SK-N-SH (cell line): Measurements from ENCODE around the gene VPS13A. TPM values are rescaled to one million over a fixed set of nuclear protein-coding genes. Genes with fewer than 3 reads are reported as not detected.

ENCODE experiments used
- CTCF ChIA-PET: fragments of 300-600, 350-600 bp; formaldehyde crosslinking; extraction: SDS; loops from one replicate; lab custom pipeline; 2021; lab: Yijun Ruan, JAX
- POLR2A ChIA-PET: fragments of 350-600 bp; sonication (Branson Sonifier 250); formaldehyde crosslinking; extraction: SDS; loops from one replicate; lab custom pipeline; 2020; ENCODE audit warnings: antibody characterized with exemption, inconsistent platforms; lab: Yijun Ruan, JAX
- DNase-seq: peaks from one replicate; pipeline ENCODE4 v3.0.0; 2012
- H2AFZ ChIP-seq: fragments of 200-600 bp; sonication (generic); 2 replicates; pipeline ENCODE4 v1.8.1; 2016; ENCODE audit warnings: antibody characterized with exemption, mild to moderate bottlenecking, low read depth
- H3F3A ChIP-seq: fragments of 200-600 bp; sonication (generic); replicated peaks from 2 replicates; pipeline ENCODE3; 2016; ENCODE audit warnings: antibody characterized with exemption, mild to moderate bottlenecking; ENCODE audit not compliant: insufficient read depth
- H3K27ac ChIP-seq, 2 experiments: fragments of 200-500 bp in 1 of 2; fragments of 200-600 bp in 1 of 2; sonication (Bioruptor generic) in 1 of 2; sonication (generic), shearing (Covaris generic) in 1 of 2; 2 replicates each; pipeline versions ENCODE4 v1.5.1 to v1.6.1; 2014 to 2016; ENCODE audit warnings: low read depth in 2 of 2, inconsistent platforms in 1 of 2, low read length in 1 of 2, mild to moderate bottlenecking in 1 of 2, mixed read lengths in 1 of 2
- H3K27me3 ChIP-seq: fragments of 200-600 bp; sonication (generic), shearing (Covaris generic); 2 replicates; pipeline ENCODE4 v1.6.1; 2016; ENCODE audit warnings: mixed run types; ENCODE audit not compliant: insufficient read depth
- H3K36me3 ChIP-seq, 2 experiments: fragments of 200-500 bp in 1 of 2; fragments of 200-600 bp in 1 of 2; sonication (Bioruptor generic) in 1 of 2; sonication (generic) in 1 of 2; replicated peaks in 1 of 2; 2 replicates each; pipeline versions ENCODE3 to v1.5.1; 2014 to 2016; ENCODE audit warnings: low read length in 1 of 2, mild to moderate bottlenecking in 1 of 2; ENCODE audit not compliant: insufficient read depth in 2 of 2, control insufficient read depth in 1 of 2
- H3K4me1 ChIP-seq, 2 experiments: fragments of 200-500 bp in 1 of 2; fragments of 200-600 bp in 1 of 2; sonication (Bioruptor generic) in 1 of 2; sonication (generic), shearing (Covaris generic) in 1 of 2; 2 replicates each; pipeline versions ENCODE4 v1.5.1 to v1.6.1; 2014 to 2016; ENCODE audit warnings: low read depth in 1 of 2, low read length in 1 of 2, mixed run types in 1 of 2; ENCODE audit not compliant: insufficient read depth in 2 of 2, control insufficient read depth in 1 of 2
- H3K4me2 ChIP-seq: fragments of 200-600 bp; sonication (generic), shearing (Covaris generic); 2 replicates; pipeline ENCODE4 v1.6.1; 2017; ENCODE audit warnings: mixed run types
- H3K4me3 ChIP-seq, 2 experiments: fragments of 200-500 bp in 1 of 2; fragments of 200-600 bp in 1 of 2; sonication (Bioruptor generic) in 1 of 2; sonication (generic), shearing (Covaris generic) in 1 of 2; 2 replicates each; pipeline versions ENCODE4 v1.5.1 to v1.8.1; 2014 to 2016; ENCODE audit warnings: low read depth in 2 of 2, inconsistent platforms in 1 of 2, low read length in 1 of 2, mild to moderate bottlenecking in 1 of 2, mixed read lengths in 1 of 2, moderate library complexity in 1 of 2
- H3K79me2 ChIP-seq: fragments of 200-600 bp; sonication (generic); 2 replicates; pipeline ENCODE4 v1.8.1; 2017; ENCODE audit warnings: mild to moderate bottlenecking; ENCODE audit not compliant: insufficient read depth
- H3K9ac ChIP-seq: fragments of 200-600 bp; sonication (generic); 2 replicates; pipeline ENCODE4 v1.6.1; 2017; ENCODE audit warnings: mixed run types
- H3K9me2 ChIP-seq: fragments of 200-600 bp; sonication (generic); 2 replicates; pipeline ENCODE4 v1.6.1; 2017; ENCODE audit warnings: mixed run types
- H3K9me3 ChIP-seq: fragments of 200-600 bp; sonication (generic); 2 replicates; pipeline ENCODE4 v1.6.1; 2017; ENCODE audit warnings: mixed run types, mild to moderate bottlenecking, moderate library complexity
- H4K20me1 ChIP-seq: fragments of 200-600 bp; sonication (generic); 2 replicates; pipeline ENCODE4 v1.6.1; 2017; ENCODE audit warnings: mild to moderate bottlenecking, mixed run types; ENCODE audit not compliant: insufficient read depth
- CHD2 ChIP-seq: fragments of 150-350 bp; IDR thresholded peaks from 2 replicates; pipeline ENCODE4 v1.6.1; 2018; ENCODE audit warnings: low read length; ENCODE audit not compliant: partially characterized antibody
- EP300 ChIP-seq, 2 experiments: IDR thresholded peaks; 2 replicates each; pipeline versions ENCODE4 v1.4.0 to v1.6.1; 2012; ENCODE audit warnings: borderline replicate concordance in 1 of 2, low read depth in 1 of 2, low read length in 1 of 2
- EZH2phosphoT487 ChIP-seq: fragments of 200-600 bp; sonication (generic); IDR thresholded peaks from 2 replicates; pipeline ENCODE4 v1.6.1; 2017; ENCODE audit warnings: low read depth, mixed run types, mild to moderate bottlenecking, antibody characterized with exemption, moderate library complexity, borderline replicate concordance
- GABPA ChIP-seq: IDR thresholded peaks from 2 replicates; pipeline ENCODE4 v1.4.0; 2012; ENCODE audit warnings: low read depth, mild to moderate bottlenecking
- JUND ChIP-seq: IDR thresholded peaks from 2 replicates; pipeline ENCODE4 v1.4.0; 2012
- MEF2A ChIP-seq: IDR thresholded peaks from 2 replicates; pipeline ENCODE4 v1.4.0; 2012; ENCODE audit warnings: low read depth, borderline replicate concordance
- RAD21 ChIP-seq: IDR thresholded peaks from 2 replicates; pipeline ENCODE4 v1.6.1; 2012; ENCODE audit warnings: mild to moderate bottlenecking, low read length
- RCOR1 ChIP-seq: fragments of 150-350 bp; IDR thresholded peaks from 2 replicates; pipeline ENCODE4 v1.6.1; 2017; ENCODE audit warnings: antibody characterized with exemption, low read length
- REST ChIP-seq: IDR thresholded peaks from 2 replicates; pipeline ENCODE4 v1.6.1; 2012; ENCODE audit warnings: mild to moderate bottlenecking, low read depth, low read length, moderate library complexity
- RFX5 ChIP-seq: IDR thresholded peaks from 2 replicates; pipeline ENCODE4 v1.6.1; 2012; ENCODE audit warnings: mild to moderate bottlenecking, improper control_type of control experiment, low read length
- TAF1 ChIP-seq: IDR thresholded peaks from 2 replicates; pipeline ENCODE4 v1.6.1; 2012; ENCODE audit warnings: low read depth, mild to moderate bottlenecking, low read length, moderate library complexity, borderline replicate concordance
- TCF12 ChIP-seq: IDR thresholded peaks from 2 replicates; pipeline ENCODE4 v1.4.0; 2012
- ZBTB33 ChIP-seq: IDR thresholded peaks from 2 replicates; pipeline ENCODE4 v1.4.0; 2012; ENCODE audit warnings: low read depth, borderline replicate concordance
- WGBS: methylation state at CpG from one replicate; pipeline ENCODE4 v1.1.6; 2017; ENCODE audit warnings: low lambda C conversion rate; 5-methylcytosine and 5-hydroxymethylcytosine counted together
- polyA plus RNA-seq, 3 experiments: library from polyadenylated mRNA; depleted of rRNA; stranded (reverse); fragments of >200 nt; gene quantifications; 2 replicates each; pipeline ENCODE4 v1.2.3, GENCODE V29; 2012

The VPS13A gene
- polyA plus RNA-seq, 1 of the 3 experiments (the other 2 are of a cell fraction) = 6.0 TPM

- Histone ChIP-seq H3K9ac (no peak overlapping the region), H3K4me1 (peaks cover 4 to 10% of the 10 kb centered on the region in 2 experiments; a peak in 2 of 4 replicates), H3K9me3 (no peaks in the 10 kb centered on the region), H3K9me2 (no peaks in the 10 kb centered on the region), H4K20me1 (no peaks in the 10 kb centered on the region), H3K4me3 (no peak overlapping the region), H3K79me2 (no peaks in the 10 kb centered on the region), H3K27me3 (no peaks in the 10 kb centered on the region), H3K4me2 (no peak overlapping the region), H3K27ac (no peak overlapping the region), H3F3A (no peaks in the 10 kb centered on the region), H3K36me3 (no peaks in the 10 kb centered on the region), H2AFZ (no peak overlapping the region)
- ChIA-PET POLR2A (no interaction called here), CTCF (interaction anchor here (0.9 kb wide), 1 partner anchor 29 kb away, joined by 3 read pairs; no protein-coding TSS in a partner anchor)
- no peak for TF ChIP-seq MEF2A
- TF ChIP-seq EZH2phosphoT487 = no peak
- no peak for TF ChIP-seq EP300 (IDR thresholded peaks at IDR 0.05; ENCODE audit: borderline replicate concordance in 1 of 2, low read depth in 1 of 2, low read length in 1 of 2)
- 92% methylated on average over 7 of the region's 7 CpGs for whole genome bisulfite sequencing
- no peak for DNase-seq
Observed at GRCh38 chr9:77427256-77427927, 250.1 kb downstream of the VPS13A start.

DNA sequence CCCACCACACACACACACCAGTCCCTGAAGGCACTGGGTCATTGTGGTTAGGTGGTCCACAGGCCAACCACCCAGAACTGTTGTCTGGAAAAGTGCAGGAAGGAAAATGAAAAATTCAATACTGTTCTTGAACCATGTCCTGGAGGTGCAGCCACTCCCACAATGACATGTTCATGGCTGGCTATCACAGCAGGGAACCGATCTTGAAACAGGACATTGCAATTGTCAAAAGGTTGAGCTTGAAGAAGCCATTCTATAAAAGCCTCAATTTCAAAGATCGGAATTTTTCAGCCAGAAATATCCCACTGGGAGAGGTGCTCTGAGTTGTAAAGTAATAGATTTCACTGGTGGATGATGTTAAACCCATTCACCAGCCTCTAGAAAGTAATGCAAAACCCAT, 252.6 kb downstream of the VPS13A start:
- CTCF ChIA-PET = interaction anchor here (0.9 to 1.5 kb wide), 5 partner anchors 11 to 279 kb away, joined by 3 to 5 read pairs (median 3); no protein-coding TSS in a partner anchor
- Histone ChIP-seq H3K4me1 (peaks cover 8 to 10% of the 10 kb centered on the region in 2 experiments; a peak in 2 of 4 replicates), H4K20me1 (no peaks in the 10 kb centered on the region), H3K4me3 (no peak overlapping the region), H3K27ac (no peak overlapping the region), H3K79me2 (no peaks in the 10 kb centered on the region), H3F3A (no peaks in the 10 kb centered on the region), H3K9me3 (no peaks in the 10 kb centered on the region), H3K27me3 (no peaks in the 10 kb centered on the region), H3K9ac (no peak overlapping the region), H3K9me2 (no peaks in the 10 kb centered on the region), H3K4me2 (no peak overlapping the region), H3K36me3 (no peaks in the 10 kb centered on the region), H2AFZ (no peak overlapping the region)
- TF ChIP-seq CHD2 (no peak), ZBTB33 (no peak), TAF1 (no peak), RCOR1 (no peak), GABPA (no peak)
- no peak for DNase-seq
- WGBS = 86% methylated on average over 2 of the region's 2 CpGs
- POLR2A ChIA-PET = no interaction called here

- Histone ChIP-seq H4K20me1 (no peaks in the 10 kb centered on the region), H3K27me3 (no peaks in the 10 kb centered on the region), H3K9ac (no peak overlapping the region), H3K4me3 (no peak overlapping the region), H3K4me1 (peaks cover 10 to 17% of the 10 kb centered on the region in 2 experiments; a peak in 2 of 4 replicates), H3K79me2 (no peaks in the 10 kb centered on the region), H3K27ac (no peak overlapping the region), H3K4me2 (no peak overlapping the region), H3K9me2 (no peaks in the 10 kb centered on the region), H2AFZ (no peak overlapping the region), H3K36me3 (no peaks in the 10 kb centered on the region), H3K9me3 (no peaks in the 10 kb centered on the region), H3F3A (no peaks in the 10 kb centered on the region)
- WGBS = 84% methylated on average over 4 of the region's 6 CpGs
- ChIA-PET CTCF (interaction anchor here (0.9 to 7.9 kb wide), 4 partner anchors 10 to 465 kb away, joined by 3 to 109 read pairs (median 44); no protein-coding TSS in a partner anchor), POLR2A (no interaction called here)
- DNase-seq = no peak
- TF ChIP-seq RAD21 (no peak), JUND (no peak), GABPA (no peak), RFX5 (no peak), REST (no peak), TCF12 (no peak), ZBTB33 (no peak), TAF1 (no peak)
Observed at GRCh38 chr9:77432053-77432452, 254.7 kb downstream of the VPS13A start.
